Right atrium auricular region (tissue), 2 donors: ENCODE data around the gene CDC23. TPM values are rescaled to one million over a fixed set of nuclear protein-coding genes. Genes with fewer than 3 reads are reported as not detected.
A peak's percentile ranks its signal among the peaks of the same experiment; 100 is the strongest.
"Not testable (repeated sequence)": the region's sequence is repeated elsewhere in the genome, so short reads cannot be mapped to it uniquely, and the experiment has no call there.

Source experiments
- DNase-seq: peaks from one replicate; pipeline ENCODE4 v3.0.0-alpha.2; 2019; ENCODE audit warnings: low spot score
- H3K27ac ChIP-seq, 2 donors: fragments of 200-600 bp; sonication (generic); 1 replicate in 1 of 2; 2 replicates in 1 of 2; pipeline ENCODE4 v1.5.1; 2016 to 2019
- H3K27me3 ChIP-seq, 2 donors: fragments of 200-600 bp; sonication (generic); one replicate each; pipeline versions ENCODE4 v1.5.1 to v1.6.0; 2017 to 2019
- H3K36me3 ChIP-seq: fragments of 200-600 bp; sonication (generic); one replicate; pipeline ENCODE4 v1.5.1; 2016
- H3K4me1 ChIP-seq, 2 donors: fragments of 200-600 bp; sonication (generic); one replicate each; pipeline versions ENCODE4 v1.5.1 to v1.6.0; 2017 to 2019
- H3K4me3 ChIP-seq, 2 donors: fragments of 200-600 bp; sonication (generic); 1 replicate in 1 of 2; 2 replicates in 1 of 2; pipeline ENCODE4 v1.5.1; 2017 to 2019; ENCODE audit warnings: mild to moderate bottlenecking in 1 of 2, moderate library complexity in 1 of 2
- H3K9me3 ChIP-seq, 2 donors: fragments of 200-600 bp; sonication (generic); one replicate each; pipeline ENCODE4 v1.5.1; 2019
- CTCF ChIP-seq, 2 donors: fragments of 200-600 bp; sonication (generic); IDR thresholded peaks; one replicate each; pipeline ENCODE4 v1.5.1; 2019; ENCODE audit warnings: antibody characterized with exemption in 2 of 2
- total RNA-seq, 2 donors: library from RNA; depleted of rRNA; stranded (reverse); fragments of >200 nt; gene quantifications; one replicate each; pipeline ENCODE4 v1.1.0, GENCODE V29; 2016

Gene CDC23
- total RNA-seq: 10 to 100 TPM in 1 of 2 donors, 1 to 10 TPM in 1; 9.2 to 11.6 TPM

GRCh38 chr5:138213161-138214029, at the start of gene CDC23:
Gene CDC23, minus strand, starts transcription at chr5:138213323. Its CDS starts 11 bp downstream, at chr5:138213312.
- DNase-seq: peak; percentile 96
- Histone ChIP-seq H3K9me3 (no peaks in the 10 kb centered on the region), H3K27me3 (no peaks in the 10 kb centered on the region), H3K27ac (peak within 1 kb of the TSS; percentile 66 to 85), H3K4me1 (peaks cover 0 to 18% of the 10 kb centered on the region in 2 donors), H3K36me3 (no peaks in the 10 kb centered on the region), H3K4me3 (peak within 1 kb of the TSS; percentile 81 to 92)
- no peak for TF ChIP-seq CTCF (IDR thresholded peaks at IDR 0.05)

GRCh38 chr5:138258704-138259292, 45.7 kb upstream of the CDC23 start:
- Histone ChIP-seq H3K27me3 (no peaks in the 10 kb centered on the region), H3K27ac (no peak overlapping the region), H3K4me3 (no peak overlapping the region), H3K36me3 (no peaks in the 10 kb centered on the region), H3K9me3 (no peaks in the 10 kb centered on the region), H3K4me1 (no peaks in the 10 kb centered on the region)
- TF ChIP-seq CTCF (IDR thresholded peaks at IDR 0.05): no peak
- no peak for DNase-seq

- no peak overlapping the region for H3K27ac ChIP-seq
- H3K4me1 ChIP-seq: no peaks in the 10 kb centered on the region
- H3K27me3 ChIP-seq: no peaks in the 10 kb centered on the region
- no peaks in the 10 kb centered on the region for H3K9me3 ChIP-seq
- no peak overlapping the region for H3K4me3 ChIP-seq
- no peak for DNase-seq
- H3K36me3 ChIP-seq: no peaks in the 10 kb centered on the region
- no peak for TF ChIP-seq CTCF (IDR thresholded peaks at IDR 0.05)
These were observed 44.5 kb upstream of the CDC23 start for GRCh38 chr5:138257583-138257982.

- H3K36me3 ChIP-seq: no peaks in the 10 kb centered on the region
- no peak for DNase-seq
- no peaks in the 10 kb centered on the region for H3K27me3 ChIP-seq
- no peaks in the 10 kb centered on the region for H3K4me1 ChIP-seq
- no peak for TF ChIP-seq CTCF (IDR thresholded peaks at IDR 0.05)
- no peak overlapping the region for H3K27ac ChIP-seq
- no peak overlapping the region for H3K4me3 ChIP-seq
- H3K9me3 ChIP-seq: no peaks in the 10 kb centered on the region
These were observed 39.8 kb upstream of the CDC23 start for GRCh38 chr5:138252944-138253343.

GRCh38 chr5:138247800-138248199, 34.7 kb upstream of the CDC23 start:
- H3K27ac ChIP-seq, H3K9me3 ChIP-seq, DNase-seq, H3K27me3 ChIP-seq, H3K4me3 ChIP-seq, H3K36me3 ChIP-seq, H3K4me1 ChIP-seq: not testable (repeated sequence)

GRCh38 chr5:138246822-138247221, 33.7 kb upstream of the CDC23 start:
- peaks cover 0 to 6% of the 10 kb centered on the region in 2 donors for H3K4me1 ChIP-seq
- H3K27ac ChIP-seq: no peak overlapping the region
- no peak for TF ChIP-seq CTCF (IDR thresholded peaks at IDR 0.05)
- no peaks in the 10 kb centered on the region for H3K36me3 ChIP-seq
- no peak for DNase-seq
- no peaks in the 10 kb centered on the region for H3K27me3 ChIP-seq
- H3K4me3 ChIP-seq: no peak overlapping the region
- no peaks in the 10 kb centered on the region for H3K9me3 ChIP-seq
